Smooth muscle cell (in vitro differentiated cells): ENCODE data around the gene RGS17. TPM values are rescaled to one million over a fixed set of nuclear protein-coding genes. Genes with fewer than 3 reads are reported as not detected.

Experiments used
- DNase-seq: peaks from one replicate; lab custom pipeline; 2025; ENCODE audit not compliant: unreplicated experiment; lab: John Stamatoyannopoulos, UW
- H2AFZ ChIP-seq: fragments of 200-600 bp; sonication (generic); 2 replicates; pipeline ENCODE4 v1.6.0; 2016; ENCODE audit warnings: antibody characterized with exemption, low read depth, mild to moderate bottlenecking
- H3F3A ChIP-seq: fragments of 200-600 bp; sonication (generic); 2 replicates; pipeline ENCODE4 v1.6.0; 2017; ENCODE audit warnings: antibody characterized with exemption, low read depth
- H3K27ac ChIP-seq: fragments of 200-600 bp; sonication (generic); 2 replicates; pipeline ENCODE4 v1.5.1; 2016; ENCODE audit warnings: low read depth, mild to moderate bottlenecking
- H3K27me3 ChIP-seq: fragments of 200-600 bp; sonication (generic); 2 replicates; pipeline ENCODE4 v1.6.1; 2016; ENCODE audit warnings: low read depth, mild to moderate bottlenecking
- H3K36me3 ChIP-seq: fragments of 200-600 bp; sonication (generic); 2 replicates; pipeline ENCODE4 v1.5.1; 2016; ENCODE audit warnings: low read depth
- H3K4me1 ChIP-seq: fragments of 200-600 bp; sonication (generic); 2 replicates; pipeline ENCODE4 v1.5.1; 2016; ENCODE audit warnings: low read depth
- H3K4me2 ChIP-seq: fragments of 200-600 bp; sonication (generic); 2 replicates; pipeline ENCODE4 v1.6.0; 2016; ENCODE audit warnings: mild to moderate bottlenecking
- H3K4me3 ChIP-seq: fragments of 200-600 bp; sonication (generic); 2 replicates; pipeline ENCODE4 v1.5.1; 2016; ENCODE audit warnings: mild to moderate bottlenecking
- H3K79me2 ChIP-seq: fragments of 200-600 bp; sonication (generic); 2 replicates; pipeline ENCODE4 v1.6.0; 2016; ENCODE audit warnings: low read depth, mild to moderate bottlenecking
- H3K9ac ChIP-seq: fragments of 200-600 bp; sonication (generic); 2 replicates; pipeline ENCODE4 v1.6.0; 2016; ENCODE audit warnings: low read depth
- H3K9me3 ChIP-seq: fragments of 200-600 bp; sonication (generic); replicated peaks from 2 replicates; pipeline ENCODE4 v1.5.1; 2016; ENCODE audit warnings: low read depth
- H4K20me1 ChIP-seq: fragments of 200-600 bp; sonication (generic); 2 replicates; pipeline ENCODE4 v1.6.0; 2016; ENCODE audit warnings: low read depth
- CTCF ChIP-seq: fragments of 200-600 bp; sonication (generic); IDR thresholded peaks from 2 replicates; pipeline ENCODE4 v1.5.1; 2017; ENCODE audit warnings: borderline replicate concordance, mild to moderate bottlenecking, antibody characterized with exemption; ENCODE audit not compliant: insufficient read depth, poor library complexity, severe bottlenecking
- WGBS: methylation state at CpG from one replicate; pipeline ENCODE4 v1.1.7; 2016; ENCODE audit warnings: low lambda C conversion rate; 5-methylcytosine and 5-hydroxymethylcytosine counted together
- polyA plus RNA-seq: library from polyadenylated mRNA; unstranded; fragments of >200 nt; fragmentation: Nextera tagmentation; extraction: Ambion mirVana; gene quantifications from 2 replicates; pipeline ENCODE4 v1.2.1, GENCODE V29; 2016
- total RNA-seq: library from RNA; depleted of rRNA; stranded (reverse); fragments of >200 nt; gene quantifications from 2 replicates; pipeline ENCODE4 v1.2.3, GENCODE V29; 2014

The RGS17 gene
- total and polyA plus RNA-seq, 2 experiments from 2014 or later = 1.7 to 2.7 TPM

GRCh38 chr6:153167907-153168306, 36.8 kb upstream of the RGS17 start:
- peak overlapping the region; percentile 71 for H2AFZ ChIP-seq
- no peak for TF ChIP-seq CTCF
- H3K27me3 ChIP-seq = no peaks in the 10 kb centered on the region
- peak overlapping the region; percentile 26 for H3K4me3 ChIP-seq
- no peaks in the 10 kb centered on the region for H3K36me3 ChIP-seq
- H3K9ac ChIP-seq = peak overlapping the region; percentile 79
- H4K20me1 ChIP-seq = no peaks in the 10 kb centered on the region
- peak overlapping the region; percentile 95 for H3K27ac ChIP-seq
- no peak for DNase-seq
- no peaks in the 10 kb centered on the region for H3K9me3 ChIP-seq
- H3F3A ChIP-seq = peaks cover 20% of the 10 kb centered on the region
- 29% methylated on average over 1 of the region's 1 CpG for WGBS
- H3K4me1 ChIP-seq = peaks cover 13% of the 10 kb centered on the region
- H3K4me2 ChIP-seq = peak overlapping the region; percentile 86
- H3K79me2 ChIP-seq = no peaks in the 10 kb centered on the region

- Histone ChIP-seq H3K4me3 (peak overlapping the region; percentile 26), H4K20me1 (no peaks in the 10 kb centered on the region), H3F3A (peaks cover 20% of the 10 kb centered on the region), H3K4me2 (peak overlapping the region; percentile 86), H3K27me3 (no peaks in the 10 kb centered on the region), H3K9ac (peak overlapping the region; percentile 79), H2AFZ (peak overlapping the region; percentile 71), H3K27ac (peak overlapping the region; percentile 95), H3K9me3 (no peaks in the 10 kb centered on the region), H3K36me3 (no peaks in the 10 kb centered on the region), H3K4me1 (peaks cover 19% of the 10 kb centered on the region), H3K79me2 (no peaks in the 10 kb centered on the region)
- WGBS = 11% methylated on average over 9 of the region's 9 CpGs
- TF ChIP-seq CTCF = no peak
- DNase-seq = no peak
These were observed 36.2 kb upstream of the RGS17 start for GRCh38 chr6:153167061-153167891.

GRCh38 chr6:153162646-153163045, 31.6 kb upstream of the RGS17 start:
- peak overlapping the region; percentile 51 for H3K27ac ChIP-seq
- no peaks in the 10 kb centered on the region for H4K20me1 ChIP-seq
- H3K4me1 ChIP-seq = peaks cover 14% of the 10 kb centered on the region
- H3K9me3 ChIP-seq = no peaks in the 10 kb centered on the region
- 34% methylated on average over 2 of the region's 2 CpGs for WGBS
- H3K4me3 ChIP-seq = no peak overlapping the region
- H3K4me2 ChIP-seq = peak overlapping the region; percentile 57
- no peaks in the 10 kb centered on the region for H3K27me3 ChIP-seq
- DNase-seq = no peak
- H3K79me2 ChIP-seq = no peaks in the 10 kb centered on the region
- H2AFZ ChIP-seq = peak overlapping the region; percentile 32
- no peak for TF ChIP-seq CTCF
- peaks cover 12% of the 10 kb centered on the region for H3F3A ChIP-seq
- H3K36me3 ChIP-seq = no peaks in the 10 kb centered on the region
- no peak overlapping the region for H3K9ac ChIP-seq

GRCh38 chr6:153162172-153162571, 31.1 kb upstream of the RGS17 start:
- Histone ChIP-seq H3K27ac (peak overlapping the region; percentile 51), H3K27me3 (no peaks in the 10 kb centered on the region)

More at GRCh38 chr6:153162172-153162571, 31.1 kb upstream of the RGS17 start:
- Histone ChIP-seq H3K9me3 (no peaks in the 10 kb centered on the region), H3K4me1 (peaks cover 14% of the 10 kb centered on the region), H4K20me1 (no peaks in the 10 kb centered on the region), H3K4me2 (peak overlapping the region; percentile 57), H3K79me2 (no peaks in the 10 kb centered on the region), H3F3A (peaks cover 8% of the 10 kb centered on the region), H3K36me3 (no peaks in the 10 kb centered on the region), H2AFZ (no peak overlapping the region), H3K9ac (no peak overlapping the region), H3K4me3 (no peak overlapping the region)
- 56% methylated on average over 4 of the region's 4 CpGs for WGBS
- no peak for DNase-seq
- TF ChIP-seq CTCF = no peak
